Hematopoietic multipotent progenitor cell (in vitro differentiated cells): Measurements from ENCODE around the gene PTPN4. TPM values are rescaled to one million over a fixed set of nuclear protein-coding genes. Genes with fewer than 3 reads are reported as not detected.

ENCODE experiments used
- DNase-seq, 3 donors: peaks; one replicate each; pipeline ENCODE4 v3.0.0-alpha.2; 2011 to 2015; ENCODE audit warnings: low read depth in 2 of 3, low spot score in 2 of 3
- total RNA-seq: library from RNA; depleted of rRNA; stranded (reverse); fragments of >200 nt; gene quantifications from one replicate; pipeline ENCODE4 v1.2.3, GENCODE V29; 2012

The PTPN4 gene, protein sequence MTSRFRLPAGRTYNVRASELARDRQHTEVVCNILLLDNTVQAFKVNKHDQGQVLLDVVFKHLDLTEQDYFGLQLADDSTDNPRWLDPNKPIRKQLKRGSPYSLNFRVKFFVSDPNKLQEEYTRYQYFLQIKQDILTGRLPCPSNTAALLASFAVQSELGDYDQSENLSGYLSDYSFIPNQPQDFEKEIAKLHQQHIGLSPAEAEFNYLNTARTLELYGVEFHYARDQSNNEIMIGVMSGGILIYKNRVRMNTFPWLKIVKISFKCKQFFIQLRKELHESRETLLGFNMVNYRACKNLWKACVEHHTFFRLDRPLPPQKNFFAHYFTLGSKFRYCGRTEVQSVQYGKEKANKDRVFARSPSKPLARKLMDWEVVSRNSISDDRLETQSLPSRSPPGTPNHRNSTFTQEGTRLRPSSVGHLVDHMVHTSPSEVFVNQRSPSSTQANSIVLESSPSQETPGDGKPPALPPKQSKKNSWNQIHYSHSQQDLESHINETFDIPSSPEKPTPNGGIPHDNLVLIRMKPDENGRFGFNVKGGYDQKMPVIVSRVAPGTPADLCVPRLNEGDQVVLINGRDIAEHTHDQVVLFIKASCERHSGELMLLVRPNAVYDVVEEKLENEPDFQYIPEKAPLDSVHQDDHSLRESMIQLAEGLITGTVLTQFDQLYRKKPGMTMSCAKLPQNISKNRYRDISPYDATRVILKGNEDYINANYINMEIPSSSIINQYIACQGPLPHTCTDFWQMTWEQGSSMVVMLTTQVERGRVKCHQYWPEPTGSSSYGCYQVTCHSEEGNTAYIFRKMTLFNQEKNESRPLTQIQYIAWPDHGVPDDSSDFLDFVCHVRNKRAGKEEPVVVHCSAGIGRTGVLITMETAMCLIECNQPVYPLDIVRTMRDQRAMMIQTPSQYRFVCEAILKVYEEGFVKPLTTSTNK
- total RNA-seq: 32.0 TPM

DNA sequence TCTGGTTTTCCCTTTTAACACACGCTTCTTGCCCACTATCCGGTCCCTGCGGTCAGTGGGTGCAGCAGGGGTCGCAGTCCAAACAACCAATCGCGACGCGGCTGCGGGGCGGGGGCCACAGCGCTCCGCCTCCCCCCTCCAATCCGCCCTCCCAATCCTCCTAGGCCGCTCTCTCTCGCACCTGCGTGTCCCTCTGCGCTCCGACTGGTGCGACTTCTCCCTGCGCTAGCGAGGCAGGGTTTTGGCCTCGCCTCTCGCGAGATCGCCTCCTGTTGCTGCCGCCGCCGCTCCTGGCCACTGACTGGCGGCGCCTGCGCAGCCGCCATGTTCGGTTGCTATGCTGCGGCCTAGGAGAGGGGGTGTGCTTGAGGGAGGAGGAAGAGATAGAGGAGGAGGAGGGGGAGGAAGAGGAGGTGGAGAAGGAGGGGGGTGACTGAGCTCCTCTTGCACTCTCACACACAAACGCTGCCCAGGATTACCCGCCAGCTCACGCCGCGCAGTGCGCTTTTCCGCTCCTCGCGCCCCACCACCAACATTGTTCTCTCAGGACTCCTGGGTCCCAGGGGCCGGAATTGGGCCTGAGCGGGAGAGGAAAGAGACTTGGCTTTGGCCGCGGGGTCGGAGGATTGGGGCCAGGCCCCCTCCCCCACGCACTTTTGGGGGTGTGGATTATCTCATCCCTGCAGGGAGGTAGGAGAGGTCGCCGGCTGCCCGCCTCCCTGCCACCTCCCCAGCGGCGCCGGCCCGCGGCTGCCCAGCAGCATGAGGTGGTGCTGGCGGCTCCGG lies at the start of gene PTPN4:
Gene PTPN4, plus strand, starts transcription at position 472 of the 786 bp plus-strand sequence. CDS start 49,932 bp downstream, outside the sequence.
- DNase-seq: peak; percentile 93 to 99 (median 98)

GRCh38 chr2:119710281-119710680 lies 49.4 kb upstream of the PTPN4 start:
- DNase-seq: no peak

- DNase-seq: no peak
Observed at GRCh38 chr2:119711352-119711751, 48.4 kb upstream of the PTPN4 start.

GRCh38 chr2:119712571-119712970 lies 47.2 kb upstream of the PTPN4 start:
- DNase-seq: no peak

DNA sequence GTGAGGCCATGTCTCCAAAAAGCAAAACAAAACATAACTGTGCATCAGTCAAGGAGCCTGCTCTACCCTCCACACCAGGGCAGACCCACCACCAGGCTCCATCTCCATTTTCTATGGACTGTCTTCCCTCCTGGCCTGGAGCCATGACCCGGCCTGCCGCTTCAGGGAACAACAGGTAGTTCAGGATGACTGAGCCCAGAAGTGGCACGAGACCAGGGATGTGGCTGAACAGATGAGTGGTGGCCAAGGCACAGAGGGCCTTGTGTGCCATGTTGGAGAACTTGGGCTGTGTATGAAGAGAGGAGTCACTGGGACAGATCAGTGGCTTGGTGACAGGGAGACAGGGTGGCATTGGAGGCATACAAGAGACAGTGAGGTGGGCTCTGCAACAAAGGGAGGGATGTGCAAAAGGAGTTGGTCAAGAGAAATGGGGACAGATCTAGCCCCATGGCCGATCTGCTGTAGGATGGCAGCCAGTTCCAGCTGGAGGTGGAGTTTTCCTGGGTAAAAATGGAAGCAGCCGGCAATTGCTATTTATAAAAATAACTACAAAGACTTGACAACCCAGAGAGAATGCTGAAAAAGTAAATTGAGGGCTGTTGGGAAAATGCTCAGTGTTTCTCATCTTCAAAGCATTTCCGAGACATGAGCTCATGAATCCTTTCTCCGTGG lies 45.8 kb upstream of the PTPN4 start:
- no peak for DNase-seq

DNA sequence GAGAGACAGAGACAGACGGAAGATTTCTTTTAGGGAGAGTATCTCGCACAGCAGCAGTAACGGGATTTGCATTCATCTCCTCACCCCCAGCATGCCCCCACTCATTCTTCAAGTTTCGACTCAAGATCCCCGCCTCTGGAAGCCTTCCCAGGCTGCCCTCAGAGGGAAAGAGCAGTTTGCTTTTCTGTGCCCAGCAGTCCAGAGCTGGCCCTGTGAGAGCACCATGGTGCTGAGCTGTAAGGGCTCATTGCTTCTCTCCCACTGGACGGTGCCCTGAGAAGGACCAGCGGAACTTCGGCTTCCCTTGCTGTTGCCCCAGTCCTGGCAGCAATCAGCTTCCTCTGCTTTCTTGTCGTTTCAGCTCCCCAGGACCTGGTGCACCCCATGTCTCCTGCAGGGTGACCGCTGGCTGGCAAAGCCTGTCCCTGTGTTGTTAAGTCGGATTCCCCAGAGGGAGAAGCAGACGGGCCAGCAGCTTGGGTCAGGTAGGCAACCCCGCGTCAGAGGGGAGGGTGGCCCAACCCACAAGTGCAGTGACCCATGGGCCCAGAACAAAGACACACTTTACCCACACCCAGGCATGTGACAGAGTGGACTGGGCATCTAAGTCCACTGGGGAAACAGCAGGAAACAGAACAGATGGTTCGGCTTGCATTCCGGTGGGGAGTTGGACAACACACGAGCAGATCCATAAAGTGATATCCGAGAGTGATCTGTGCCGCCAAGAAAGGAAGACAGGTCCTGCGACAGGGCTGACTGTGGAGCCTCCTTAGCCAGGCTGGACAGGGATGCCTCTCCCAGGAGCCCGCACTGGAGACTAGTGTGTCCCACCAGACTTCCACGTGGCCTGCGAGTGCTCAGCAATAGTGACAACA lies 44.1 kb upstream of the PTPN4 start:
- DNase-seq: no peak

- no peak for DNase-seq
Observed at GRCh38 chr2:119716284-119716672, 43.4 kb upstream of the PTPN4 start.

- no peak for DNase-seq
Observed at GRCh38 chr2:119718501-119719260, 41.0 kb upstream of the PTPN4 start.

DNA sequence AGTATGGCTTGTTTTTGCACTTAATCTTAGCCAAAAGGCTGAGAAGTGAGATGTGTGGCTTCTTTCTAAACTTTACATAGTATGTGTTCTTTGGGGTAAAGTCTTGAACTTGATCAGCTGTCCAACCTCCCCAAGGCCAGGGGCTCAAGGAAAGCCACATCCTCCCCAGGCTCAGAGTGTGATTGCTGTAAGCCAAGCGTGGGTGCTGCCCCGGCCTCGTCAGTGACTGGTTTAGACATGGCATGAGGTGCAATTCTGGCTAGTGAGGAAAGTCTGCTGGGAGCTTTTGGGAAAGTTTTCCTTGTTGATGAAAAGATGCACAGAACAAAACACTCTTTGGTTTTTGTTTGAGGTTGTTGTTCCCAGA lies 40.5 kb upstream of the PTPN4 start:
- no peak for DNase-seq

GRCh38 chr2:119721043-119721442 lies 38.7 kb upstream of the PTPN4 start:
- DNase-seq: no peak

- no peak for DNase-seq
Observed at GRCh38 chr2:119721462-119721861, 38.3 kb upstream of the PTPN4 start.

GRCh38 chr2:119721904-119722303 lies 37.8 kb upstream of the PTPN4 start:
- DNase-seq: no peak

- DNase-seq: no peak
Observed at GRCh38 chr2:119723186-119723585, 36.5 kb upstream of the PTPN4 start.

DNA sequence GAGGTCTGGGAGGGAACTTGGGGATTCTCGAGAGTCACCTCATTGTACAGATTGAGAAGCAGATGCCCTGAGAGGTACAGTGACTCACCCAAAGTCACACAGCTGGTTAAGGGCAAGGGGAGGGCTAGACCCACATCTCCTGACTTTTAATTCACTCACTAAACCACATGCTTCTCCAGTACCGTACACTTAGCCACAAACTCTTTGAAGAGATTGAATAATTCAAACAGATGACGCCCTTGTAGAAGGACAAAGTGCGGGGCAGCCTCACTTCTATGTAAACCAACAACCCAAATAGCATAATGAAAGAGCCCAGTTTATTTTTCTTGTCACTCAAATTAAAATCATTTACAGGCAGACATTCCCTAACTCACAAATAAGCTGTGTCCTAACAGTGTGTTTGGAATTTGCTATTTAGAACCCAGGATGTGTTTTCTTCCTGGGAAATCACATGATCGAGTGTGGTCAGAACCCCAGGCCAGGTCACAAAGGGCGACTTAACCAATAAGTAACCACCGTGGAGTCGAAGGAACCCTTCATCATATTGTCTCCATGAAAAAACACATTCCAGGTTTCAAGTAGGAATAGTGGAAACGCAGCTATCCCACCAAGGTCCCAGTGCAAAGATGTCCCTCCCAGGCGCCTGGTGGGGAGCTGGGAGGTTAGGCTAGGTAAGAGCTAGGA lies 35.8 kb upstream of the PTPN4 start:
- no peak for DNase-seq

DNA sequence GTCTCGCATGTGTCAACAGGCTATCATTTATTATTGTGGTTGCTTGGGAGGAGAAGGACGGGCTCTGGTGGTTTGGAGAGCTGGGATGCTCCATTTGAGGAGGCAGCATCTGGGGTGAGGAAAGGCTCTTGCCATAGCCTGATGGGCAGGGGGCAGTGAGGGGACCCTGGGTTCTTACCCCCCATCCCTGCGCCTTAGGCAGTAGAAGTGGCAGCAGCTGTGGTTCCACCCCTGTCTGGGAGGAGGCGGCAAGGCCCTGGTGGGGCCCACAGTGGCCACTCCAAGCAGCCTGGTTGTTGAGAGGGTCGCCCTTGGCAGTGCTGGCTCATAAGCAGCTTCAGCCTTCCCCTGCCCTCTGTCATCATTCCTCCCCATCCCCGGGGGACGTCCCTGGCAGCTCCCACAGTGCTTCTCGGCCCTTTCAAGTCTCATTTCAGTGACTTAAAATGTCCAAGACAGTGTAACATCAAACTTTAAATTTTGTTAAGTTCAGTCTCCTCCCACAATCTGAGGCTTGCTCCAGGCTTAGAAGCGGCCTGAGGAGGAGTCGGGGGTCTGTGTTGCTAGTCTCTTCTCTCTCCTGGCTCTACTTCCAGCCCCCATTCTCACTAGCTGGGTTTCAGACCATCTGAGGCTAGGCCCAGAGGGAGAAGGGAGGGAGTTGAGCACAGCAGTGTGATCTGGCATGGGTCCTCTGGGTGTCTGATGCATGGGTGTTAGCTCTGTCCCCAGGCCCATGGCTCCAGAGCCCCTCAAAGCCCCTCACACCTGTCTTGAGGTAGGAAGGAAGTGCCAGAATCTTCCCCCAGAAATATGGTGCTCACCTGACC lies 34.9 kb upstream of the PTPN4 start:
- DNase-seq: no peak

DNA sequence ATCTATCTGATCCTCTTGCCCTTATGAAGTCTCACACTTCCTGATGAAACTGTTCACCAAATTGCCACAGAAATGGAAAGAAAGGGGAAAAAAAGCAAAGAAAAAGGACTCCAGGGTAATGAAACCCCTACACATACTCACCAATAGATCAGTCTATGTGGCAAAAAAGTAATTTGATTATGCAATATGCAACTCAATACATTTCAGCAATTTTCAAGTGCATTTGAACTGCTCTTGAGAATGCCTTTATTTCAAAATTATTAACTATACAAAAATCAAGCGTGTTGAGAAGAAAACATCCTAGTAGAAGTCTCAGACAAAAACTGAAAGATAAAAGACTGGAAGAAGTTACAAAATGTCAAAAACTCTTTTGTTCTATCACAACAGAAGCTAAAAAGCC lies 32.2 kb upstream of the PTPN4 start:
- no peak for DNase-seq

DNA sequence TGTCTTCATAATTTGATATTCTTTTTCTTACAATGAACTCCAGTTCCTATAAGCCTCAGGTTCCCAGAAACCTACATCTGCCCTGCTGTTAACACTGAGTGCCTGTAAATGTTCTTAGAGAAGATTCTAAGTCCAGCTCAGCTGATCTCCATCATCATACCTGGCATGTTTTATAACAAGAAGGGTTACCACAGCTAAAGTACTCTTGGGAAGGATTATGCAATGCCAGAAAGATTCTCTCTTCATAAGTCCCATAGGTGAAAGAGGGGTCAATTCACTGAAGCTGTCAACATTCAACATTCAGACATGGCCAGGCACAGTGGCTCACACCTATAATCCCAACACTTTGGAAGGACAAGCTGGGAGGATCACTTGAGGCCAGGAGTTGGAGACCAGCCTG lies 31.3 kb upstream of the PTPN4 start:
- no peak for DNase-seq
